Measurements from ENCODE around the gene TNS1. TPM values are rescaled to one million over a fixed set of nuclear protein-coding genes. Genes with fewer than 3 reads are reported as not detected.
A peak's percentile ranks its signal among the peaks of the same experiment; 100 is the strongest.

TNS1 gene
- total and polyA plus RNA-seq, 7 donors = 73.4 to 742 (median 276) TPM

- WGBS, 3 donors = 71 to 76% (median 73%) methylated on average over 6 of the region's 6 CpGs
- Histone ChIP-seq H3K9me3 (no peaks in the 10 kb centered on the region), H3K4me3 (no peak overlapping the region), H3K27me3 (ENCODE audit: insufficient read depth in 3 of 3, low read length in 2 of 3) (no peaks in the 10 kb centered on the region), H3K27ac (peak overlapping the region; percentile 23), H3K36me3 (ENCODE audit: insufficient read depth in 1 of 2, low read depth in 1 of 2) (no peaks in the 10 kb centered on the region), H3K4me1 (peaks cover 19% of the 10 kb centered on the region)
- DNase-seq (no peak), ATAC-seq (no peak)
- intact Hi-C loops (cut with DNase I) = no loop called here
- TF ChIP-seq CTCF (IDR thresholded peaks at IDR 0.05) = no peak
Measured at GRCh38 chr2:217980591-217980990, 22.2 kb downstream of the TNS1 start.

GRCh38 chr2:217980036-217980435, 22.8 kb downstream of the TNS1 start:
- H3K36me3 ChIP-seq (ENCODE audit: insufficient read depth in 1 of 2, low read depth in 1 of 2) = no peaks in the 10 kb centered on the region
- H3K4me1 ChIP-seq = peaks cover 19% of the 10 kb centered on the region
- peak; percentile 54 to 87 (median 70) for ATAC-seq
- no peak for TF ChIP-seq CTCF (IDR thresholded peaks at IDR 0.05)
- peak overlapping the region; percentile 23 for H3K27ac ChIP-seq
- intact Hi-C loops (cut with DNase I) = no loop called here
- no peaks in the 10 kb centered on the region for H3K9me3 ChIP-seq
- no peak overlapping the region for H3K4me3 ChIP-seq
- H3K27me3 ChIP-seq (ENCODE audit: insufficient read depth in 3 of 3, low read length in 2 of 3) = no peaks in the 10 kb centered on the region
- 50 to 76% (median 62%) methylated on average over 5 of the region's 5 CpGs for WGBS, 3 donors
- peak; percentile 72 to 83 for DNase-seq

- intact Hi-C loops (cut with DNase I) = no loop called here
- ATAC-seq (peak; percentile 6 to 23 (median 16)), DNase-seq (no peak)
- no peak for TF ChIP-seq CTCF (IDR thresholded peaks at IDR 0.05)
- Histone ChIP-seq H3K4me3 (peak overlapping the region; percentile 60), H3K9me3 (no peaks in the 10 kb centered on the region), H3K36me3 (ENCODE audit: insufficient read depth in 1 of 2, low read depth in 1 of 2) (no peaks in the 10 kb centered on the region), H3K27me3 (ENCODE audit: insufficient read depth in 3 of 3, low read length in 2 of 3) (no peaks in the 10 kb centered on the region), H3K4me1 (peaks cover 23% of the 10 kb centered on the region), H3K27ac (peak overlapping the region; percentile 49)
- WGBS, 3 donors = 48 to 52% (median 49%) methylated on average over 10 of the region's 10 CpGs
Measured at GRCh38 chr2:217979151-217979811, 23.5 kb downstream of the TNS1 start.

GRCh38 chr2:217978536-217979150, 24.2 kb downstream of the TNS1 start:
- Histone ChIP-seq H3K4me1 (peaks cover 29% of the 10 kb centered on the region), H3K36me3 (ENCODE audit: insufficient read depth in 1 of 2, low read depth in 1 of 2) (no peaks in the 10 kb centered on the region), H3K27ac (peak overlapping the region; percentile 49), H3K4me3 (peak overlapping the region; percentile 60), H3K27me3 (ENCODE audit: insufficient read depth in 3 of 3, low read length in 2 of 3) (no peaks in the 10 kb centered on the region), H3K9me3 (no peaks in the 10 kb centered on the region)
- intact Hi-C loops (cut with DNase I) = no loop called here
- 28 to 47% (median 46%) methylated on average over 24 to 46 of the region's 46 CpGs for WGBS, 3 donors
- no peak for DNase-seq
- peak in 3 of 4 donors; percentile 4 to 11 (median 7) for ATAC-seq
- no peak for TF ChIP-seq CTCF (IDR thresholded peaks at IDR 0.05)
